ACC112 (cell line): Measurements from ENCODE around the gene PNLIPRP2.

Experiments
- H2AFZ ChIP-seq: fragments of 200-600 bp; sonication (generic); one replicate; pipeline ENCODE4 v1.6.0; 2017; ENCODE audit warnings: antibody characterized with exemption, low read length; ENCODE audit not compliant: unreplicated experiment
- H3K27ac ChIP-seq: fragments of 200-600 bp; sonication (generic); 2 replicates; pipeline ENCODE4 v1.5.1; 2014; ENCODE audit warnings: low read depth, mild to moderate bottlenecking, antibody characterized with exemption, low read length, moderate library complexity
- H3K27me3 ChIP-seq: fragments of 200-600 bp; sonication (generic); 2 replicates; pipeline ENCODE4 v1.6.1; 2014; ENCODE audit warnings: mild to moderate bottlenecking, antibody characterized with exemption, low read length, moderate library complexity, mixed read lengths; ENCODE audit not compliant: insufficient read depth
- H3K36me3 ChIP-seq: fragments of 200-600 bp; sonication (generic); 2 replicates; pipeline ENCODE4 v1.6.1; 2016; ENCODE audit warnings: mild to moderate bottlenecking, antibody characterized with exemption, low read length, moderate library complexity, mixed read lengths; ENCODE audit not compliant: insufficient read depth
- H3K4me1 ChIP-seq: fragments of 200-600 bp; sonication (generic); one replicate; pipeline ENCODE4 v1.6.1; 2016; ENCODE audit warnings: low read length, mixed read lengths; ENCODE audit not compliant: insufficient read depth, unreplicated experiment, control insufficient read depth
- H3K4me3 ChIP-seq: fragments of 200-600 bp; sonication (generic); 2 replicates; pipeline ENCODE4 v1.5.1; 2014; ENCODE audit warnings: mild to moderate bottlenecking, low read depth, low read length
- H3K79me2 ChIP-seq: fragments of 200-600 bp; sonication (generic); one replicate; pipeline ENCODE4 v1.6.0; 2016; ENCODE audit warnings: low read length; ENCODE audit not compliant: control insufficient read depth, unreplicated experiment, insufficient read depth

PNLIPRP2 gene

GRCh38 chr10:116632596-116633215 is 12.0 kb downstream of the PNLIPRP2 start:
- H3K79me2 ChIP-seq: no peaks in the 10 kb centered on the region
- no peaks in the 10 kb centered on the region for H3K36me3 ChIP-seq
- no peak overlapping the region for H2AFZ ChIP-seq
- no peak overlapping the region for H3K4me3 ChIP-seq
- no peaks in the 10 kb centered on the region for H3K4me1 ChIP-seq
- no peak overlapping the region for H3K27ac ChIP-seq
- peaks cover 28% of the 10 kb centered on the region for H3K27me3 ChIP-seq

GRCh38 chr10:116633216-116633600 is 12.5 kb downstream of the PNLIPRP2 start:
- Histone ChIP-seq H3K4me1 (no peaks in the 10 kb centered on the region), H3K27ac (no peak overlapping the region), H3K4me3 (no peak overlapping the region)

GRCh38 chr10:116634126-116634975 is 13.6 kb downstream of the PNLIPRP2 start:
- H3K79me2 ChIP-seq: no peaks in the 10 kb centered on the region
- H3K4me3 ChIP-seq: no peak overlapping the region
- no peaks in the 10 kb centered on the region for H3K4me1 ChIP-seq
- no peak overlapping the region for H3K27ac ChIP-seq
- peaks cover 24% of the 10 kb centered on the region for H3K27me3 ChIP-seq
- no peak overlapping the region for H2AFZ ChIP-seq
- H3K36me3 ChIP-seq: no peaks in the 10 kb centered on the region

More at GRCh38 chr10:116633216-116633600, 12.5 kb downstream of the PNLIPRP2 start:
- no peak overlapping the region for H2AFZ ChIP-seq
- H3K36me3 ChIP-seq: no peaks in the 10 kb centered on the region
- peaks cover 29% of the 10 kb centered on the region for H3K27me3 ChIP-seq
- H3K79me2 ChIP-seq: no peaks in the 10 kb centered on the region

GRCh38 chr10:116636385-116636784 is 15.6 kb downstream of the PNLIPRP2 start:
- Histone ChIP-seq H3K27ac (no peak overlapping the region), H3K27me3 (peaks cover 20% of the 10 kb centered on the region), H3K79me2 (no peaks in the 10 kb centered on the region), H2AFZ (no peak overlapping the region), H3K4me1 (no peaks in the 10 kb centered on the region), H3K4me3 (no peak overlapping the region), H3K36me3 (no peaks in the 10 kb centered on the region)

- Histone ChIP-seq H3K79me2 (no peaks in the 10 kb centered on the region), H3K27me3 (peaks cover 26% of the 10 kb centered on the region)
These were observed 16.2 kb downstream of the PNLIPRP2 start for GRCh38 chr10:116636976-116637375.

GRCh38 chr10:116637830-116638229 is 17.1 kb downstream of the PNLIPRP2 start:
- H3K4me3 ChIP-seq: no peak overlapping the region
- no peaks in the 10 kb centered on the region for H3K36me3 ChIP-seq
- peaks cover 26% of the 10 kb centered on the region for H3K27me3 ChIP-seq
- no peaks in the 10 kb centered on the region for H3K4me1 ChIP-seq
- no peak overlapping the region for H2AFZ ChIP-seq
- H3K79me2 ChIP-seq: no peaks in the 10 kb centered on the region
- H3K27ac ChIP-seq: no peak overlapping the region

More at GRCh38 chr10:116636976-116637375, 16.2 kb downstream of the PNLIPRP2 start:
- no peaks in the 10 kb centered on the region for H3K36me3 ChIP-seq
- H3K27ac ChIP-seq: no peak overlapping the region
- H2AFZ ChIP-seq: no peak overlapping the region
- no peak overlapping the region for H3K4me3 ChIP-seq
- H3K4me1 ChIP-seq: no peaks in the 10 kb centered on the region

- Histone ChIP-seq H3K79me2 (no peaks in the 10 kb centered on the region), H3K4me3 (no peak overlapping the region), H3K4me1 (no peaks in the 10 kb centered on the region), H3K27ac (no peak overlapping the region), H3K27me3 (peaks cover 36% of the 10 kb centered on the region), H3K36me3 (no peaks in the 10 kb centered on the region), H2AFZ (no peak overlapping the region)
These were observed 25.7 kb downstream of the PNLIPRP2 start for GRCh38 chr10:116646502-116646901.

- Histone ChIP-seq H3K4me1 (no peaks in the 10 kb centered on the region), H3K4me3 (no peak overlapping the region), H3K79me2 (no peaks in the 10 kb centered on the region), H3K27me3 (peaks cover 32% of the 10 kb centered on the region), H3K36me3 (no peaks in the 10 kb centered on the region), H3K27ac (no peak overlapping the region), H2AFZ (no peak overlapping the region)
These were observed 28.1 kb downstream of the PNLIPRP2 start for GRCh38 chr10:116648903-116649302.

- no peak overlapping the region for H2AFZ ChIP-seq
- peaks cover 21% of the 10 kb centered on the region; the same call in 1 of the 2 replicates for H3K27me3 ChIP-seq
- H3K4me3 ChIP-seq: no peak overlapping the region
- H3K36me3 ChIP-seq: no peaks in the 10 kb centered on the region
- H3K27ac ChIP-seq: no peak overlapping the region
- no peaks in the 10 kb centered on the region for H3K79me2 ChIP-seq
- H3K4me1 ChIP-seq: no peaks in the 10 kb centered on the region
These were observed 33.1 kb downstream of the PNLIPRP2 start for GRCh38 chr10:116653885-116654284.

- Histone ChIP-seq H3K36me3 (no peaks in the 10 kb centered on the region), H2AFZ (no peak overlapping the region), H3K4me3 (no peak overlapping the region), H3K79me2 (no peaks in the 10 kb centered on the region), H3K27ac (no peak overlapping the region), H3K27me3 (peaks cover 21% of the 10 kb centered on the region; the same call in 1 of the 2 replicates), H3K4me1 (no peaks in the 10 kb centered on the region)
These were observed 34.1 kb downstream of the PNLIPRP2 start for GRCh38 chr10:116654816-116655215.

- Histone ChIP-seq H2AFZ (no peak overlapping the region), H3K4me1 (no peaks in the 10 kb centered on the region), H3K4me3 (no peak overlapping the region), H3K27ac (no peak overlapping the region), H3K36me3 (no peaks in the 10 kb centered on the region), H3K79me2 (no peaks in the 10 kb centered on the region), H3K27me3 (peaks cover 21% of the 10 kb centered on the region; the same call in 1 of the 2 replicates)
These were observed 34.8 kb downstream of the PNLIPRP2 start for GRCh38 chr10:116655568-116655967.
